ENCODE data around the gene FOXN1.

The FOXN1 gene

DNA sequence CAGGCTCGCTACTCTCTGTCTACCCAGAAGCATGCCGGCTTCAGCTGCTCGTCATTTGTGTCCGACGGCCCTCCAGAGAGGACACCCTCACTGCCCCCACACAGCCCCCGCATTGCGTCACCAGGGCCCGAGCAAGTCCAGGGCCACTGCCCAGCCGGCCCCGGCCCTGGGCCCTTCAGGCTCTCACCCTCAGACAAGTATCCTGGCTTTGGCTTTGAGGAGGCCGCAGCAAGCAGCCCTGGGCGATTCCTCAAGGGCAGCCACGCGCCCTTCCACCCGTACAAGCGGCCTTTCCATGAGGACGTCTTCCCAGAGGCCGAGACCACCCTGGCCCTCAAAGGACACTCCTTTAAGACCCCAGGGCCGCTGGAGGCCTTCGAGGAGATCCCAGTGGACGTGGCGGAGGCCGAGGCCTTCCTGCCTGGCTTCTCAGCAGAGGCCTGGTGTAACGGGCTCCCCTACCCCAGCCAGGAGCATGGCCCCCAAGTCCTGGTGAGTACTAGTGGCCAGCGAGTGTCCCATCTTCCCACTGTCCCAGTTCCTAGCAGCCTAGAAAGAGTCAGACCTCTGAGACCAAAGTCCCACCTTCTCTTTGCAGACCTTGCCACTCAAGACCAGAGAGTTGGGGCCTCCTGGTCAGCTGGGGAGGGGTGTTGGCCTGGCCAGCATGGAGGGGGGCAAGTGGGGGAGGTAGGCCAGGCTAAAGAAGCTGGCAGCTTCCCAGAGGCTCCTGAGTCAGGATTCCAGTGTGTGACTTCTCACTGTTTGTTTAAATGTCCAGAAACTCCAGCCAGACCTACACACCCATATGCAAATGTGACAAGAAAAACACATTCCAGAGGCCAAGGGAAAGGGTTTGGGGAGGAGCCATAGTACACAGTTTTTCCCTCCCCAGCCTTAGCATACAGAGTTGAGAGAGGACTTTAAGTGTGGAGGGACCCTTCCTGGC lies 18.6 kb downstream of the FOXN1 start:
- Histone ChIP-seq H3K9me2 (replicated peaks; ENCODE audit: insufficient read depth, low read length) (no peaks in the 10 kb centered on the region), H3K9ac (ENCODE audit: low read length) (no peak overlapping the region), H3K79me2 (ENCODE audit: insufficient read depth, low read length) (no peaks in the 10 kb centered on the region), H3K9me3 (ENCODE audit: insufficient read depth, low read length) (no peaks in the 10 kb centered on the region), H3K4me3 (ENCODE audit: insufficient read depth, low read length, poor library complexity, severe bottlenecking) (no peak overlapping the region), H4K20me1 (ENCODE audit: low read depth, low read length) (no peaks in the 10 kb centered on the region), H3F3A (ENCODE audit: insufficient read depth) (no peaks in the 10 kb centered on the region), H2AFZ (ENCODE audit: low read depth, low read length, severe bottlenecking) (no peak overlapping the region), H3K4me2 (ENCODE audit: low read depth, low read length, poor library complexity, severe bottlenecking) (no peak overlapping the region), H3K27me3 (ENCODE audit: low read length) (no peaks in the 10 kb centered on the region), H3K27ac (ENCODE audit: low read depth, low read length) (no peak overlapping the region), H3K36me3 (ENCODE audit: low read length) (no peaks in the 10 kb centered on the region)
- TF ChIP-seq, protein P1, sequence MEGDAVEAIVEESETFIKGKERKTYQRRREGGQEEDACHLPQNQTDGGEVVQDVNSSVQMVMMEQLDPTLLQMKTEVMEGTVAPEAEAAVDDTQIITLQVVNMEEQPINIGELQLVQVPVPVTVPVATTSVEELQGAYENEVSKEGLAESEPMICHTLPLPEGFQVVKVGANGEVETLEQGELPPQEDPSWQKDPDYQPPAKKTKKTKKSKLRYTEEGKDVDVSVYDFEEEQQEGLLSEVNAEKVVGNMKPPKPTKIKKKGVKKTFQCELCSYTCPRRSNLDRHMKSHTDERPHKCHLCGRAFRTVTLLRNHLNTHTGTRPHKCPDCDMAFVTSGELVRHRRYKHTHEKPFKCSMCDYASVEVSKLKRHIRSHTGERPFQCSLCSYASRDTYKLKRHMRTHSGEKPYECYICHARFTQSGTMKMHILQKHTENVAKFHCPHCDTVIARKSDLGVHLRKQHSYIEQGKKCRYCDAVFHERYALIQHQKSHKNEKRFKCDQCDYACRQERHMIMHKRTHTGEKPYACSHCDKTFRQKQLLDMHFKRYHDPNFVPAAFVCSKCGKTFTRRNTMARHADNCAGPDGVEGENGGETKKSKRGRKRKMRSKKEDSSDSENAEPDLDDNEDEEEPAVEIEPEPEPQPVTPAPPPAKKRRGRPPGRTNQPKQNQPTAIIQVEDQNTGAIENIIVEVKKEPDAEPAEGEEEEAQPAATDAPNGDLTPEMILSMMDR (IDR thresholded peaks at IDR 0.05; ENCODE audit: insufficient read depth, low read length, poor library complexity, severe bottlenecking), result no peak
- TF ChIP-seq EZH2phosphoT487 (conservative IDR thresholded peaks at IDR 0.05; ENCODE audit: low read length), result no peak

- TF ChIP-seq, protein P1 (IDR thresholded peaks at IDR 0.05; ENCODE audit: insufficient read depth, low read length, poor library complexity, severe bottlenecking), result no peak
- no peak for TF ChIP-seq EZH2phosphoT487 (conservative IDR thresholded peaks at IDR 0.05; ENCODE audit: low read length)
- Histone ChIP-seq H3K27me3 (ENCODE audit: low read length) (no peaks in the 10 kb centered on the region), H3K4me2 (ENCODE audit: low read depth, low read length, poor library complexity, severe bottlenecking) (no peak overlapping the region)
Observed at GRCh38 chr17:28526381-28526780, 20.2 kb downstream of the FOXN1 start.

DNA sequence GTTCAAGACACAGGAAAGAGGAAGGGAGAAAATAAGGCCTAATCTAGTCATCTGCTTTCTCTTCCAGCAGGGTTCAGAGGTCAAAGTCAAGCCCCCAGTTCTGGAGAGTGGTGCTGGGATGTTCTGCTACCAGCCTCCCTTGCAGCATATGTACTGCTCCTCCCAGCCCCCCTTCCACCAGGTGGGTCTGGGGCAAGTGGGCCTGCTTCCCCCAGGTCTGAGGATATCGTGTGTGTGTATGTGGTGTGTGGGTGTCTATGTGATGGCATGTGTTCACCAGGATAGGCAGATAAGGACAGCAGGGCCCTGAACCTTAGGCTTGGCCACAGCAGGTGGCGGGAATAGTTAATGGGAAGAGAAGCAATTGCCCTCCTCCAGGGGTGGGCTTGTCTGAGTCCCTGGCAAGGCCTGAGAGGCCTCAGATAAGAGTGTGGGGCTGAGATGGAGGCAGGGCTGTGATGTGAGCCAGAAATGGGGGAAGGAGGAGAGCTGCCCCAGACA lies 21.1 kb downstream of the FOXN1 start:
- Histone ChIP-seq H3K27me3 (ENCODE audit: low read length) (no peaks in the 10 kb centered on the region), H3K27ac (ENCODE audit: low read depth, low read length) (no peak overlapping the region), H3K4me2 (ENCODE audit: low read depth, low read length, poor library complexity, severe bottlenecking) (no peak overlapping the region)

More at GRCh38 chr17:28526381-28526780, 20.2 kb downstream of the FOXN1 start:
- H3K9me2 ChIP-seq (replicated peaks; ENCODE audit: insufficient read depth, low read length), result no peaks in the 10 kb centered on the region
- no peaks in the 10 kb centered on the region for H3K79me2 ChIP-seq (ENCODE audit: insufficient read depth, low read length)
- H3K9ac ChIP-seq (ENCODE audit: low read length), result no peak overlapping the region
- H3K36me3 ChIP-seq (ENCODE audit: low read length), result no peaks in the 10 kb centered on the region
- H3K4me3 ChIP-seq (ENCODE audit: insufficient read depth, low read length, poor library complexity, severe bottlenecking), result no peak overlapping the region
- H2AFZ ChIP-seq (ENCODE audit: low read depth, low read length, severe bottlenecking), result no peak overlapping the region
- no peaks in the 10 kb centered on the region for H3K9me3 ChIP-seq (ENCODE audit: insufficient read depth, low read length)
- no peaks in the 10 kb centered on the region for H4K20me1 ChIP-seq (ENCODE audit: low read depth, low read length)
- no peak overlapping the region for H3K27ac ChIP-seq (ENCODE audit: low read depth, low read length)
- no peaks in the 10 kb centered on the region for H3F3A ChIP-seq (ENCODE audit: insufficient read depth)

More for the DNA sequence above, 21.1 kb downstream of the FOXN1 start:
- Histone ChIP-seq H3K9ac (ENCODE audit: low read length) (no peak overlapping the region), H3K4me3 (ENCODE audit: insufficient read depth, low read length, poor library complexity, severe bottlenecking) (no peak overlapping the region), H3K36me3 (ENCODE audit: low read length) (no peaks in the 10 kb centered on the region), H3K9me3 (ENCODE audit: insufficient read depth, low read length) (no peaks in the 10 kb centered on the region), H4K20me1 (ENCODE audit: low read depth, low read length) (no peaks in the 10 kb centered on the region), H3K79me2 (ENCODE audit: insufficient read depth, low read length) (no peaks in the 10 kb centered on the region), H3K9me2 (replicated peaks; ENCODE audit: insufficient read depth, low read length) (no peaks in the 10 kb centered on the region), H2AFZ (ENCODE audit: low read depth, low read length, severe bottlenecking) (no peak overlapping the region), H3F3A (ENCODE audit: insufficient read depth) (no peaks in the 10 kb centered on the region)
- TF ChIP-seq, protein P1 (IDR thresholded peaks at IDR 0.05; ENCODE audit: insufficient read depth, low read length, poor library complexity, severe bottlenecking), result no peak
- no peak for TF ChIP-seq EZH2phosphoT487 (conservative IDR thresholded peaks at IDR 0.05; ENCODE audit: low read length)
